OCI-M1 (cell line): ENCODE results near the gene MTF1.

Experiments used
- DNase-seq: peaks from one replicate; lab custom pipeline; 2025; lab: John Stamatoyannopoulos, UW

MTF1 gene

GRCh38 chr1:37828410-37829074 is 30.9 kb downstream of the MTF1 start:
- DNase-seq: no peak

GRCh38 chr1:37825506-37825905 is 33.9 kb downstream of the MTF1 start:
- no peak for DNase-seq

- no peak for DNase-seq
Observed at GRCh38 chr1:37824001-37824400, 35.4 kb downstream of the MTF1 start.

GRCh38 chr1:37822906-37823815 is 36.2 kb downstream of the MTF1 start:
- DNase-seq: no peak

- DNase-seq: no peak
Observed at GRCh38 chr1:37821481-37821880, 37.9 kb downstream of the MTF1 start.

- DNase-seq: no peak
Observed at GRCh38 chr1:37817481-37817880, 41.9 kb downstream of the MTF1 start.

- no peak for DNase-seq
Observed at GRCh38 chr1:37814252-37814651, 45.1 kb downstream of the MTF1 start.

GRCh38 chr1:37813529-37814145 is 45.8 kb downstream of the MTF1 start:
- no peak for DNase-seq

GRCh38 chr1:37811027-37811655 is 48.3 kb downstream of the MTF1 start:
- peak; percentile 92 for DNase-seq

GRCh38 chr1:37809942-37810341 is 49.5 kb downstream of the MTF1 start:
- DNase-seq: no peak

- peak; percentile 76 for DNase-seq
Observed at GRCh38 chr1:37808369-37809319, 50.7 kb downstream of the MTF1 start.

GRCh38 chr1:37807555-37808368 is 51.6 kb downstream of the MTF1 start, which contains the start of the genes C1orf122 and YRDC:
Gene C1orf122 (plus strand): TSS chr1:37807790. CDS start chr1:37808405, 615 bp downstream.
Gene YRDC (minus strand): TSS chr1:37808208. CDS start chr1:37808180, 28 bp downstream.
- DNase-seq: peak; percentile 95

- peak; percentile 48 for DNase-seq
Observed at GRCh38 chr1:37807220-37807554, 52.2 kb downstream of the MTF1 start.

- no peak for DNase-seq
Observed at GRCh38 chr1:37802439-37802838, 57.0 kb downstream of the MTF1 start.

GRCh38 chr1:37797750-37798345 is 61.5 kb downstream of the MTF1 start:
- no peak for DNase-seq

GRCh38 chr1:37795340-37796125 is 63.9 kb downstream of the MTF1 start:
- DNase-seq: peak; percentile 56

- DNase-seq: no peak
Observed at GRCh38 chr1:37794372-37795339, 64.7 kb downstream of the MTF1 start.
